GM21717 (cell line): Measurements from ENCODE around the gene TMEM144.
A peak's percentile ranks its signal among the peaks of the same experiment; 100 is the strongest.

Experiments used
- ATAC-seq: cut with Tn5 transposase; IDR thresholded peaks from one replicate; pipeline ENCODE4 v1.9.1; 2021; ENCODE audit warnings: mild to moderate bottlenecking, moderate library complexity; ENCODE audit not compliant: unreplicated experiment

The TMEM144 gene

GRCh38 chr4:158209825-158210807, at the start of gene TMEM144:
Gene TMEM144, plus strand, starts transcription at chr4:158210486. Its CDS starts 2,182 bp downstream, at chr4:158212668.
- peak; percentile 90 for ATAC-seq

- ATAC-seq = no peak
These were observed 48.5 kb upstream of the TMEM144 start for GRCh38 chr4:158161551-158162354.

DNA sequence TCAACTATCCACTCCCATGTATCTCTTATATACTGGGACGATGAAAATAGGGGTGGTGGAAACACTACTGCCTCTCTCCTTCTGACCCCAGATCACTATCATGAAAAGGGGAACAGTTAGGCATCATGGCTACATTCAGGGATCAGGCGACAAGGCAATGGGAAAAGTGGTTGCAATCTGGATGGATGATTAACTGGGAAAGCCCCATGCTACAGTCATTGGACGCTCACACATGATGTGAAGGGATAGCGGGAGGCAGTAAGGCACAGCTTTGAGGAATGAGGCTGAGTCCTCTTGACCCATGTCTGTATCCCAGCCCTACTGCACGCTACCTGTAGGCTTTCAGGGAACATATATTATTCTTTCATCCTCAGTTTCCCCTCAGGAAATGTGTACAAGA, 47.7 kb upstream of the TMEM144 start:
- no peak for ATAC-seq

DNA sequence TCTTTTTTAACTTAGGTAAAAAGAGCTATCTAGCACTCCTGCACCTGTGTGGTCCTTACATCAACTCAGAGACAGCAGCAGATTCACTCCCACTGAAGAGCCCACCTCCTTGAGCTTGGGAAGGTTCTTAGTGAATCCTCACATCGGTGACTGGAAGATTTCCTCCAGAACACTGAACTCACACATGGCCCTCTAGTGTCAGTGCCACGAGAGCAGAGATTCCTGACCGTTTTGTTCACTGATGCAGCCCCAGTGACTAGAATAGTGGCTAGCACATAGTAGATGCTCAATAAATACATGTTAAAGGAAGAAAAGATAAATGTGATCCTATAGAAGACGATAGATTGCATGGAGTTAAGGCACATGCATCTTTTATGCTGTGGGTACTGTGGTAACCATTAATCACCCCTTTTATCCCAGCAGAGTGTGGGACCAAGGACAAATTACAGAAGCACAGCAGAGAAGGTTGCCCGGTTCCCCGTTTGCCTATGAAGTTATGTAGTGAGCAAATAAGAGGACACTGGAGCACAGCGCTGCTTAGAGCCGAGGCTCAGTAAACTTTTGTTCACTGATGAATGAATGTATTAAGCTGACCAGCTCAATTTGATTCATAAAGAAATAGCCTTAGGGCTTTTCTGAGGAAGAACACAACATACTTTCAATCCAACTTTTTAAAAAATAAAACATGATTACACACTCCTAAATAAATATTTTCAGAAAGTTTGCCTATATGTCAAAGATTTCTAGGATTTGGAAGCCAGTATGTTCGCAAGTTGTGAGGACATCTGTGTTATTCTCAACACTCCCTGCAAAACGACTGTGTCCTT, 46.1 kb upstream of the TMEM144 start:
- ATAC-seq = no peak

- ATAC-seq = no peak
These were observed 45.5 kb upstream of the TMEM144 start for GRCh38 chr4:158164768-158165213.

- ATAC-seq = no peak
These were observed 43.6 kb upstream of the TMEM144 start for GRCh38 chr4:158166701-158167100.

DNA sequence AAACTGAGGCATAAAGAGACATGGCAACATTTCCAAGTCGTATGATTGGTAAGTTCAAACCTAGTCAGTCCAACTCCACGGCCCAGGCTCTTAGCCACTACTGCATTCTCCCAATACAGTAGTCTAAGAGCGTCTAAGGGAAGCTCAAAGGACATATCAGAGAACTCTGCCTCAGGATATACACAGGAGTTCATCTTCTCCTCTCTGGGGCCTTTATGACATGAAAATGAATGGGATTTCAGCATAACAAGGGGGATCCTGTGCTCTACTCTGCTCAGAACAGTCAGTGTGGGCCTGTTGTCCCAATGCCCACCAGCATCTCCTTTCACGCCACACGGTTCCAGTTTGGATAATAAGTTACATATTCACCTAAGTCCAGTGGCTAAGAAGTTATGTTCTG, 41.7 kb upstream of the TMEM144 start:
- ATAC-seq = no peak

DNA sequence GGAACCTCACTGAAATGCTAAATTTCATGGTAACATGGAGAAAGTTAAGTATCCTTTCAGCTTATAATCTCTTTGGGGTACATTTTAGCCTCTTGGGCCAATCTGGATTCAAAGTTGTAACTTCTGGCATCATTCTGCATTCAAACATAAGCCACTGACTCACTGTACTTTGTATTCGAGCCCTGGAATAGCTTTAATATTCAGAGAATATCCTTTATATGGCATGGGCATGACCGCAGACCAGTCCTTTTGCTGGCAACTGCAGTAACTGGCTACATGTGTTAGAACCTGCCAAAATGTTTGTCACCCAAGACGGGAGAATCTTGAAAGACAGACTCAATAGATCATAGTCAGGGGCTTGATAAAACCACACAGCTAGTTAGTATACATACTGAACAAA, 40.8 kb upstream of the TMEM144 start:
- ATAC-seq = no peak

GRCh38 chr4:158169931-158170690, 40.2 kb upstream of the TMEM144 start:
- ATAC-seq = no peak

- no peak for ATAC-seq
These were observed 39.4 kb upstream of the TMEM144 start for GRCh38 chr4:158170691-158171561.

GRCh38 chr4:158172261-158173258, 37.7 kb upstream of the TMEM144 start, which contains the start of gene GASK1B:
Gene GASK1B, minus strand, starts transcription at chr4:158173025. Its CDS starts 1,650 bp downstream, at chr4:158171375.
- no peak for ATAC-seq

GRCh38 chr4:158176108-158176507, 34.2 kb upstream of the TMEM144 start:
- no peak for ATAC-seq

DNA sequence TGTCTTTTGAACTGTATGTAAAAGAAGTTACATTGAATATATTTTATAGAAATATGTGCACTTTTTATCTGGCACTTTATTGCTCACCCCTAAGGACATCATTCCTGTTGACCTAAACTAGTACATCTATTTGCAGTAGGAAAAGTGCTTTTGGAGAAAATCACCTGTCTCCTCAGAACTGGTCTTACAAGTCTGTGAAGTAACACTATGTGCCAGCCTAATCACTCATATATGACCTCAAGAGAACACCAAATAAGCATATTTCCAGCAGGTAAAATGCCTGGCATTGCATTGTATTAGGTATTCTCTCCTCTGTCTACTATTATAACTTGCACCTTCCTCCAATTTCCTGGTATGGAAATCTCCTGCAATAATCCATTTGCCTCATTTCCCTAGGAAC, 33.5 kb upstream of the TMEM144 start:
- no peak for ATAC-seq

GRCh38 chr4:158179465-158179864, 30.8 kb upstream of the TMEM144 start:
- no peak for ATAC-seq

DNA sequence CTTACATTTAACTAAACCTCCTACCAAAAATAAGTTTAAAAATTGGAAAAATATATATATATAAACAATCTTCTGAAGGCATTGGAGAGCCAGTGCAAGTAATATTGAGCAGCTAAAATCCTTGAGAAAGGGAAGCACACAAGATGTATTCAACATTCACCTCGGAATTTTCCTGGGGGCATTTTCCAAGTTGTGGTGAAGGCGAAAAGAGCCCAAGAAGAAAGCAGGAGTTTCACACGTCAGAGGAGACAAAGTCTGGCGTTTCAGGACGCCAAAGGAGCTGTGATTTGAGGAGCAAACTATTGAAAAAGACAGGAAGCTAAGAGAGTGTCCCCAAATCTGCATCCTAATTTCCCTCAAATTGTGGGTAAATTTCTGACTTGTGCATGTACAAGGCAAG, 28.4 kb upstream of the TMEM144 start:
- ATAC-seq = no peak

DNA sequence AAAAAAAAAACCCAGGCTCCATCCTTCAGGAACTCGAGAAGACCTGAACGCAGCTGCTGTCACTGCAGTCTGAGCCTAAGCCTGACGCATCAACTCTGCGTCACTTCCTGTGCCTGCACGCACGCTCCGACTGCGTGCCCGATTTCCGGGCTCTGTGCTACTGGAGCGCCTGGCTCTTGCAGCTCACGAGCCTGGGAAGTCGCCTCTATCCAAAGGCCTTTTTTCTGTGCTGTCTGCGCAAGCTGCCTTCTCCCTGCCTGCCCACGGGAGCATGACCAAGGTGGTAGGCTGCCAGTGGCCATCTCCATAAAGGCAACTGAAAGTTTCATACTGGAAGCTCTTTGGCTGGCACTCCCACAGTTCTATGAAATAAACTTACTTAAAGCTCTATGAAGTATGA, 27.6 kb upstream of the TMEM144 start:
- ATAC-seq = no peak

DNA sequence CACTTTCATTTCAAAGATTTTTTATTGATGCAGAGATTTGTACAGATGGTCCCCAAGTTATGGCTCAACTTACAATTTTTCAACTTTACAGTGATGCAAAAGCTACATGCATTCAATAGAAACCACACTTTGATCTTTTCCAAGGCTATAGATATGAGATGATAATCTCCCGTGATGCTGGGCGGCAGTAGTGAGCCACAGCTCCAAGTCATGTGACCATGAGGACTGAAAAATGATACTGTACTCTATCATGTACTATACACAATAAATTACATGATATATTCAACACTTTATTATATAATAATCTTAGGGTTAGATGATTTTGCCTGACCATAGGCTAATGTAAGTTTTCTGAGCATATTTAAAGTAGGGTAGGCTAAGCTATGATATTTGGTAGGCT, 23.5 kb upstream of the TMEM144 start:
- ATAC-seq = no peak

GRCh38 chr4:158189422-158189821, 20.9 kb upstream of the TMEM144 start:
- no peak for ATAC-seq
